ENCODE data around the gene SND1. TPM values are rescaled to one million over a fixed set of nuclear protein-coding genes. Genes with fewer than 3 reads are reported as not detected.

SND1 gene
- total RNA-seq, 6 experiments from 2014 or later = 217 to 259 (median 247) TPM

- Mint-ChIP-seq H3K4me3 (no peak overlapping the region), H3K27me3 (ENCODE audit: insufficient read depth) (peaks cover 2% of the 10 kb centered on the region)
- no peak for DNase-seq
Measured at GRCh38 chr7:128059143-128059988, 407.4 kb downstream of the SND1 start.

GRCh38 chr7:128060018-128060417 is 408.0 kb downstream of the SND1 start:
- Mint-ChIP-seq H3K27ac (no peak overlapping the region), H3K4me1 (ENCODE audit: low read depth) (peaks cover 41% of the 10 kb centered on the region)

More at GRCh38 chr7:128059143-128059988, 407.4 kb downstream of the SND1 start:
- peaks cover 48% of the 10 kb centered on the region for H3K4me1 Mint-ChIP-seq (ENCODE audit: low read depth)
- H3K27ac Mint-ChIP-seq = no peak overlapping the region
- TF ChIP-seq CTCF (IDR thresholded peaks at IDR 0.05) = no peak
- peaks cover 31% of the 10 kb centered on the region for H3K36me3 Mint-ChIP-seq (ENCODE audit: low read depth)
- no peaks in the 10 kb centered on the region for H3K9me3 Mint-ChIP-seq

GRCh38 chr7:128063088-128063487 is 411.1 kb downstream of the SND1 start:
- no peak overlapping the region for H3K4me3 Mint-ChIP-seq
- H3K4me1 Mint-ChIP-seq (ENCODE audit: low read depth) = peaks cover 20% of the 10 kb centered on the region
- no peak for DNase-seq
- no peak overlapping the region for H3K27ac Mint-ChIP-seq
- H3K9me3 Mint-ChIP-seq = no peaks in the 10 kb centered on the region
- peaks cover 3% of the 10 kb centered on the region for H3K27me3 Mint-ChIP-seq (ENCODE audit: insufficient read depth)
- no peak for TF ChIP-seq CTCF (IDR thresholded peaks at IDR 0.05)
- peaks cover 16% of the 10 kb centered on the region; the same call in 1 of the 2 replicates for H3K36me3 Mint-ChIP-seq (ENCODE audit: low read depth)

More at GRCh38 chr7:128060018-128060417, 408.0 kb downstream of the SND1 start:
- H3K9me3 Mint-ChIP-seq = no peaks in the 10 kb centered on the region
- no peak for TF ChIP-seq CTCF (IDR thresholded peaks at IDR 0.05)
- peaks cover 27% of the 10 kb centered on the region for H3K36me3 Mint-ChIP-seq (ENCODE audit: low read depth)
- H3K4me3 Mint-ChIP-seq = no peak overlapping the region
- H3K27me3 Mint-ChIP-seq (ENCODE audit: insufficient read depth) = peaks cover 2% of the 10 kb centered on the region
- no peak for DNase-seq

- no peak overlapping the region for H3K27ac Mint-ChIP-seq
- no peak for TF ChIP-seq CTCF (IDR thresholded peaks at IDR 0.05)
- no peaks in the 10 kb centered on the region; the same call in 1 of the 2 replicates for H3K36me3 Mint-ChIP-seq (ENCODE audit: low read depth)
- H3K27me3 Mint-ChIP-seq (ENCODE audit: insufficient read depth) = peaks cover 2% of the 10 kb centered on the region
- H3K4me3 Mint-ChIP-seq = no peak overlapping the region
- DNase-seq = no peak
- H3K9me3 Mint-ChIP-seq = no peaks in the 10 kb centered on the region
- H3K4me1 Mint-ChIP-seq (ENCODE audit: low read depth) = peaks cover 21% of the 10 kb centered on the region
Measured at GRCh38 chr7:128065872-128066271, 413.9 kb downstream of the SND1 start.

GRCh38 chr7:128066395-128066794 is 414.4 kb downstream of the SND1 start:
- no peak for DNase-seq
- H3K4me3 Mint-ChIP-seq = no peak overlapping the region
- H3K4me1 Mint-ChIP-seq (ENCODE audit: low read depth) = peaks cover 21% of the 10 kb centered on the region
- peaks cover 2% of the 10 kb centered on the region for H3K27me3 Mint-ChIP-seq (ENCODE audit: insufficient read depth)
- no peak for TF ChIP-seq CTCF (IDR thresholded peaks at IDR 0.05)
- peaks cover 3% of the 10 kb centered on the region; the same call in 1 of the 2 replicates for H3K36me3 Mint-ChIP-seq (ENCODE audit: low read depth)
- no peak overlapping the region for H3K27ac Mint-ChIP-seq
- no peaks in the 10 kb centered on the region for H3K9me3 Mint-ChIP-seq
